ENCODE results near the gene LRRC7.

The LRRC7 gene

GRCh38 chr1:69976896-69977295 is 409.2 kb downstream of the LRRC7 start:
- no peaks in the 10 kb centered on the region for H3K27me3 ChIP-seq (replicated peaks in 2 of 5; ENCODE audit: control insufficient read depth in 4 of 5, insufficient read depth in 5 of 5, low read length in 4 of 5)
- POLR2A ChIA-PET = interaction anchor here (0.6 kb wide), 1 partner anchor 618 kb away, joined by 3 read pairs; no protein-coding TSS in a partner anchor
- 93% methylated on average over 2 of the region's 3 CpGs for WGBS (ENCODE audit: insufficient coverage)
- DNase-seq = no peak
- H3K4me1 ChIP-seq (ENCODE audit: control extremely low read depth in 1 of 4, control insufficient read depth in 4 of 4, insufficient read depth in 4 of 4, low read length in 3 of 4) = no peaks in the 10 kb centered on the region
- CTCF ChIA-PET = no interaction called here
- H3K4me3 ChIP-seq (ENCODE audit: control insufficient read depth in 1 of 7, extremely low read depth in 1 of 7, insufficient read depth in 4 of 7, low read depth in 2 of 7, low read length in 6 of 7) = no peak overlapping the region
- H3K27ac ChIP-seq (ENCODE audit: insufficient read depth in 1 of 2, low read depth in 1 of 2, low read length in 2 of 2, poor library complexity in 1 of 2, severe bottlenecking in 2 of 2) = no peak overlapping the region
- no peaks in the 10 kb centered on the region for H3K9me3 ChIP-seq (ENCODE audit: control extremely low read depth in 1 of 5, control insufficient read depth in 4 of 5, insufficient read depth in 2 of 5, low read depth in 1 of 5, low read length in 4 of 5)
- H3K36me3 ChIP-seq (ENCODE audit: control insufficient read depth in 4 of 4, insufficient read depth in 4 of 4, low read length in 3 of 4) = no peaks in the 10 kb centered on the region

- POLR2A ChIA-PET = no interaction called here
- CTCF ChIA-PET = no interaction called here
- Histone ChIP-seq H3K4me1 (ENCODE audit: control extremely low read depth in 1 of 4, control insufficient read depth in 4 of 4, insufficient read depth in 4 of 4, low read length in 3 of 4) (peaks cover 0 to under 1% (median 0%) of the 10 kb centered on the region in 4 experiments), H3K9me3 (ENCODE audit: control extremely low read depth in 1 of 5, control insufficient read depth in 4 of 5, insufficient read depth in 2 of 5, low read depth in 1 of 5, low read length in 4 of 5) (no peaks in the 10 kb centered on the region), H3K27ac (ENCODE audit: insufficient read depth in 1 of 2, low read depth in 1 of 2, low read length in 2 of 2, poor library complexity in 1 of 2, severe bottlenecking in 2 of 2) (no peak overlapping the region), H3K27me3 (replicated peaks in 2 of 5; ENCODE audit: control insufficient read depth in 4 of 5, insufficient read depth in 5 of 5, low read length in 4 of 5) (no peaks in the 10 kb centered on the region), H3K36me3 (ENCODE audit: control insufficient read depth in 4 of 4, insufficient read depth in 4 of 4, low read length in 3 of 4) (no peaks in the 10 kb centered on the region), H3K4me3 (ENCODE audit: control insufficient read depth in 1 of 7, extremely low read depth in 1 of 7, insufficient read depth in 4 of 7, low read depth in 2 of 7, low read length in 6 of 7) (no peak overlapping the region)
- no peak for DNase-seq
- WGBS (ENCODE audit: insufficient coverage) = 83% methylated on average over 1 of the region's 1 CpG
These were observed 415.3 kb downstream of the LRRC7 start for GRCh38 chr1:69982992-69983391.

DNA sequence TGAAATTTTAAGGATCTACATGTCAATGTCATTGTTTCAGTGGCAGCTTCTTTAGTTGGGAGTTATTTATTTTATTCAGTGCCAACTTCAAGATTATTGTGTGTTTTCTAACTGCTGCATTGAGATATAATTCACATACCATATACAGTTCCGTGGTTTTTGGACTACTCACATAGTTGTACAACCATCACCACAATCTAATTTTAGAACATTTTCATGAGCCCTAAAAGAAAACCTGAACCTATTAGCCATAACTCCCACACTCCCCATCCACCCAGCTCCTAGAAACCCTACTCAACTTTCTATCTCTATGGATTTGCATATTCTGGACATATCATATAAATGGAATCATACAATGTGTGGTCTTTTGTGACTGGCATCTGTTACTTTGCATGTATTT is 417.7 kb downstream of the LRRC7 start:
- H3K9me3 ChIP-seq (ENCODE audit: control extremely low read depth in 1 of 5, control insufficient read depth in 4 of 5, insufficient read depth in 2 of 5, low read depth in 1 of 5, low read length in 4 of 5) = no peaks in the 10 kb centered on the region
- no peaks in the 10 kb centered on the region for H3K27me3 ChIP-seq (replicated peaks in 2 of 5; ENCODE audit: control insufficient read depth in 4 of 5, insufficient read depth in 5 of 5, low read length in 4 of 5)
- no peak overlapping the region for H3K4me3 ChIP-seq (ENCODE audit: control insufficient read depth in 1 of 7, extremely low read depth in 1 of 7, insufficient read depth in 4 of 7, low read depth in 2 of 7, low read length in 6 of 7)
- WGBS (ENCODE audit: insufficient coverage) = 83% methylated on average over 1 of the region's 1 CpG
- H3K4me1 ChIP-seq (ENCODE audit: control extremely low read depth in 1 of 4, control insufficient read depth in 4 of 4, insufficient read depth in 4 of 4, low read length in 3 of 4) = peaks cover 0 to 7% (median 0%) of the 10 kb centered on the region in 4 experiments
- ChIA-PET POLR2A (no interaction called here), CTCF (no interaction called here)
- H3K36me3 ChIP-seq (ENCODE audit: control insufficient read depth in 4 of 4, insufficient read depth in 4 of 4, low read length in 3 of 4) = no peaks in the 10 kb centered on the region
- DNase-seq = no peak
- H3K27ac ChIP-seq (ENCODE audit: insufficient read depth in 1 of 2, low read depth in 1 of 2, low read length in 2 of 2, poor library complexity in 1 of 2, severe bottlenecking in 2 of 2) = no peak overlapping the region

DNA sequence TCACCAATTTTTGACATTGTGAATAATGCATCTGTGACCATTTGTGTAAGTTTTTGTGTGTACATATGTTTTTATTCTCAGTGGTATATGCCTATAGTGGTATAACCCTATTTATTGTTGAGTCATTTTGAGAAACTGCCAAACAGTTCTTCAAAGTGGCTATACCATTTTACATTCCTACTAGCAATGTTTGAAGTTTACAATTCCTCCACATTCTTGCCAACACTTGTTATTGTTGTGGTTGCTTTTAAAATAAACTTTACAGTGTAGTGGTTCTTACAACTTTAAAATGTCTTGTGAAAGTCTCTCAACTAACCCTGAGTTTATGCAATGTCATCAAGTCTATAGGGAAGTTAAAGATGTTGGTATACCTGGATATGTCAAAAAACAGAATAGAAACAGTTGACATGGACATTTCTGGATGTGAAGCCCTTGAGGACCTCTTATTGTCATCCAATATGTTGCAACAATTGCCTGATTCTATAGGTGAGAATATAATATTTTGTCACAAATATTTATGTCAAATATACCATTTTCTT is 418.2 kb downstream of the LRRC7 start:
- CTCF ChIA-PET = no interaction called here
- POLR2A ChIA-PET = no interaction called here

DNA sequence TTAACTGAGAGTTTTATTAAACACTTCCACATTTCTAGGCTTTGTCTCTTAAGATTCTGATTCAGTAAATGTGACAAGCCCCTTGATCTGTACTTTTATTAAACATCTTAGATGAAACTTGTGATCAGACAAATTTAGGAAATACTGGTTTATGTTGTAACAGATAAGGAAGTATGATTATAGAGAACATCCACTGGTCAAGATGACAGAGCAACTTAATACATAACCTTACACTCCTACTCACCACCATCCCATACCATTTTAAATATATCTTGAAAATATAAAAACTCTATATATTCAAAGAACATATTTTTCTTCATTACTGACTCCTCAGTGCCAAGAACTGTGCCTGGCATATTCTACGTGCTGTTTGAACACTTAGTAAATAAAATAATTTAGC is 420.2 kb downstream of the LRRC7 start:
- POLR2A ChIA-PET = no interaction called here

More for the DNA sequence above, 418.2 kb downstream of the LRRC7 start:
- Histone ChIP-seq H3K27ac (ENCODE audit: insufficient read depth in 1 of 2, low read depth in 1 of 2, low read length in 2 of 2, poor library complexity in 1 of 2, severe bottlenecking in 2 of 2) (no peak overlapping the region), H3K9me3 (ENCODE audit: control extremely low read depth in 1 of 5, control insufficient read depth in 4 of 5, insufficient read depth in 2 of 5, low read depth in 1 of 5, low read length in 4 of 5) (no peaks in the 10 kb centered on the region), H3K36me3 (ENCODE audit: control insufficient read depth in 4 of 4, insufficient read depth in 4 of 4, low read length in 3 of 4) (no peaks in the 10 kb centered on the region), H3K27me3 (replicated peaks in 2 of 5; ENCODE audit: control insufficient read depth in 4 of 5, insufficient read depth in 5 of 5, low read length in 4 of 5) (no peaks in the 10 kb centered on the region), H3K4me1 (ENCODE audit: control extremely low read depth in 1 of 4, control insufficient read depth in 4 of 4, insufficient read depth in 4 of 4, low read length in 3 of 4) (peaks cover 0 to 7% (median 0%) of the 10 kb centered on the region in 4 experiments), H3K4me3 (ENCODE audit: control insufficient read depth in 1 of 7, extremely low read depth in 1 of 7, insufficient read depth in 4 of 7, low read depth in 2 of 7, low read length in 6 of 7) (no peak overlapping the region)
- no peak for DNase-seq

GRCh38 chr1:69991644-69992043 is 423.9 kb downstream of the LRRC7 start:
- peak in 1 of 3 donors; percentile 11 for DNase-seq
- Histone ChIP-seq H3K36me3 (ENCODE audit: control insufficient read depth in 4 of 4, insufficient read depth in 4 of 4, low read length in 3 of 4) (no peaks in the 10 kb centered on the region), H3K27me3 (replicated peaks in 2 of 5; ENCODE audit: control insufficient read depth in 4 of 5, insufficient read depth in 5 of 5, low read length in 4 of 5) (no peaks in the 10 kb centered on the region), H3K4me3 (ENCODE audit: control insufficient read depth in 1 of 7, extremely low read depth in 1 of 7, insufficient read depth in 4 of 7, low read depth in 2 of 7, low read length in 6 of 7) (no peak overlapping the region), H3K4me1 (ENCODE audit: control extremely low read depth in 1 of 4, control insufficient read depth in 4 of 4, insufficient read depth in 4 of 4, low read length in 3 of 4) (peaks cover 0 to 7% (median 0%) of the 10 kb centered on the region in 4 experiments), H3K27ac (ENCODE audit: insufficient read depth in 1 of 2, low read depth in 1 of 2, low read length in 2 of 2, poor library complexity in 1 of 2, severe bottlenecking in 2 of 2) (no peak overlapping the region), H3K9me3 (ENCODE audit: control extremely low read depth in 1 of 5, control insufficient read depth in 4 of 5, insufficient read depth in 2 of 5, low read depth in 1 of 5, low read length in 4 of 5) (no peaks in the 10 kb centered on the region)
- POLR2A ChIA-PET = no interaction called here
- CTCF ChIA-PET = no interaction called here
- no CpG with 5 or more reads among the region's 3 CpGs for WGBS (ENCODE audit: insufficient coverage)

More for the DNA sequence above, 420.2 kb downstream of the LRRC7 start:
- Histone ChIP-seq H3K4me3 (ENCODE audit: control insufficient read depth in 1 of 7, extremely low read depth in 1 of 7, insufficient read depth in 4 of 7, low read depth in 2 of 7, low read length in 6 of 7) (no peak overlapping the region), H3K27me3 (replicated peaks in 2 of 5; ENCODE audit: control insufficient read depth in 4 of 5, insufficient read depth in 5 of 5, low read length in 4 of 5) (no peaks in the 10 kb centered on the region), H3K4me1 (ENCODE audit: control extremely low read depth in 1 of 4, control insufficient read depth in 4 of 4, insufficient read depth in 4 of 4, low read length in 3 of 4) (peaks cover 0 to 7% (median 0%) of the 10 kb centered on the region in 4 experiments), H3K9me3 (ENCODE audit: control extremely low read depth in 1 of 5, control insufficient read depth in 4 of 5, insufficient read depth in 2 of 5, low read depth in 1 of 5, low read length in 4 of 5) (no peaks in the 10 kb centered on the region), H3K27ac (ENCODE audit: insufficient read depth in 1 of 2, low read depth in 1 of 2, low read length in 2 of 2, poor library complexity in 1 of 2, severe bottlenecking in 2 of 2) (no peak overlapping the region), H3K36me3 (ENCODE audit: control insufficient read depth in 4 of 4, insufficient read depth in 4 of 4, low read length in 3 of 4) (no peaks in the 10 kb centered on the region)
- WGBS (ENCODE audit: insufficient coverage) = 100% methylated on average over 1 of the region's 1 CpG
- CTCF ChIA-PET = no interaction called here
- DNase-seq = peak in 1 of 3 donors; percentile 15

GRCh38 chr1:69992594-69992993 is 424.9 kb downstream of the LRRC7 start:
- 86% methylated on average over 1 of the region's 3 CpGs for WGBS (ENCODE audit: insufficient coverage)

More at GRCh38 chr1:69992594-69992993, 424.9 kb downstream of the LRRC7 start:
- Histone ChIP-seq H3K9me3 (ENCODE audit: control extremely low read depth in 1 of 5, control insufficient read depth in 4 of 5, insufficient read depth in 2 of 5, low read depth in 1 of 5, low read length in 4 of 5) (no peaks in the 10 kb centered on the region), H3K4me3 (ENCODE audit: control insufficient read depth in 1 of 7, extremely low read depth in 1 of 7, insufficient read depth in 4 of 7, low read depth in 2 of 7, low read length in 6 of 7) (no peak overlapping the region), H3K27ac (ENCODE audit: insufficient read depth in 1 of 2, low read depth in 1 of 2, low read length in 2 of 2, poor library complexity in 1 of 2, severe bottlenecking in 2 of 2) (no peak overlapping the region), H3K36me3 (ENCODE audit: control insufficient read depth in 4 of 4, insufficient read depth in 4 of 4, low read length in 3 of 4) (no peaks in the 10 kb centered on the region), H3K4me1 (ENCODE audit: control extremely low read depth in 1 of 4, control insufficient read depth in 4 of 4, insufficient read depth in 4 of 4, low read length in 3 of 4) (peaks cover 0 to 7% (median 0%) of the 10 kb centered on the region in 4 experiments), H3K27me3 (replicated peaks in 2 of 5; ENCODE audit: control insufficient read depth in 4 of 5, insufficient read depth in 5 of 5, low read length in 4 of 5) (no peaks in the 10 kb centered on the region)
- DNase-seq = no peak
- ChIA-PET POLR2A (no interaction called here), CTCF (no interaction called here)
